ENCODE measurements around the gene BCLAF1.

The BCLAF1 gene

DNA sequence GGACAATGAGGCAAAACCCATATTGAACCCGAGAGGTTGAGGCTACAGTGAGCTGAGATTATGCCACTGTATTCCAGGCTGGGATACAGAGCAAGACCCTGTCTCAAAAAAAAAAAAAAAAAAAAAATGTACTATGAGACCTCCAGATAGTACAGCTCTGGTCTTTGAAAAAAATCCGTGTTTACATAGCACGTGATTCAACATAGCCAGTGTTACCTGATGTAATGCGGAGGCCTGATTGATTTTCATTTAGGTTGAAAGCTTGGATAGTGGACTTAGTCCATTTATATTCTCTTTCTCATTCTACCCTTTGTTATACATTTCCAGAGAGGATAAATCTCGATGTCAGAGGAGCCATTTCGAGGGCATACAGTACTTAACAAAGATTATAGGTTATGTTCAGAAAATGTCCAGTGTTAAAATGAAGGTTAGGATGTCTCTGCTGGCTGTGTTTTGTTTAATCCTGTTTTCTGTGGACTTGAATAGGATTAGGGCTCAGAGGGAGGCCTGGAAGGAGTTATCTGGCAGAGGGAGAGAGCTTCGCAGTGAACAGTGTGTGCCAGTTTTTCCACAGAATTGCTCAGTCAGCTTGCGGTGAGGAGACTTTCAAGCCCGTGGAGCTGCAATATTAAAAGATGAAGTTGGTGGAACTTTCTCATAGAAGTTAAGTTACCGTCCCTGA is 33.9 kb upstream of the BCLAF1 start:
- ATAC-seq = no peak
- no peak for TF ChIP-seq RARB (CRISPR knock-in tag; IDR thresholded peaks at IDR 0.05)
- TF ChIP-seq ZFP3 (CRISPR knock-in tag; IDR thresholded peaks at IDR 0.05) = no peak
- no peak for TF ChIP-seq TSHZ2 (CRISPR knock-in tag; IDR thresholded peaks at IDR 0.05)
- TF ChIP-seq ESRRG (CRISPR knock-in tag; IDR thresholded peaks at IDR 0.05) = no peak
- no peak for TF ChIP-seq ISL1 (CRISPR knock-in tag; IDR thresholded peaks at IDR 0.05)
- TF ChIP-seq, protein P1, sequence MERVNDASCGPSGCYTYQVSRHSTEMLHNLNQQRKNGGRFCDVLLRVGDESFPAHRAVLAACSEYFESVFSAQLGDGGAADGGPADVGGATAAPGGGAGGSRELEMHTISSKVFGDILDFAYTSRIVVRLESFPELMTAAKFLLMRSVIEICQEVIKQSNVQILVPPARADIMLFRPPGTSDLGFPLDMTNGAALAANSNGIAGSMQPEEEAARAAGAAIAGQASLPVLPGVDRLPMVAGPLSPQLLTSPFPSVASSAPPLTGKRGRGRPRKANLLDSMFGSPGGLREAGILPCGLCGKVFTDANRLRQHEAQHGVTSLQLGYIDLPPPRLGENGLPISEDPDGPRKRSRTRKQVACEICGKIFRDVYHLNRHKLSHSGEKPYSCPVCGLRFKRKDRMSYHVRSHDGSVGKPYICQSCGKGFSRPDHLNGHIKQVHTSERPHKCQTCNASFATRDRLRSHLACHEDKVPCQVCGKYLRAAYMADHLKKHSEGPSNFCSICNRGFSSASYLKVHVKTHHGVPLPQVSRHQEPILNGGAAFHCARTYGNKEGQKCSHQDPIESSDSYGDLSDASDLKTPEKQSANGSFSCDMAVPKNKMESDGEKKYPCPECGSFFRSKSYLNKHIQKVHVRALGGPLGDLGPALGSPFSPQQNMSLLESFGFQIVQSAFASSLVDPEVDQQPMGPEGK (CRISPR knock-in tag; IDR thresholded peaks at IDR 0.05; ENCODE audit: borderline replicate concordance) = no peak
- no peak for TF ChIP-seq ARNTL (CRISPR knock-in tag; IDR thresholded peaks at IDR 0.05; ENCODE audit: borderline replicate concordance, low read depth)
- no peak for TF ChIP-seq PPARA (CRISPR knock-in tag; IDR thresholded peaks at IDR 0.05; ENCODE audit: borderline replicate concordance)
- TF ChIP-seq OSR1 (CRISPR knock-in tag; IDR thresholded peaks at IDR 0.05) = no peak
- TF ChIP-seq SNAI2 (CRISPR knock-in tag; IDR thresholded peaks at IDR 0.05) = no peak
- TF ChIP-seq GLIS3 (CRISPR knock-in tag; IDR thresholded peaks at IDR 0.05) = no peak
- TF ChIP-seq CSDC2 (CRISPR knock-in tag; IDR thresholded peaks at IDR 0.05) = no peak
- no peak for TF ChIP-seq TCF4 (CRISPR knock-in tag; IDR thresholded peaks at IDR 0.05; ENCODE audit: borderline replicate concordance)
- TF ChIP-seq ZFP30 (CRISPR knock-in tag; IDR thresholded peaks at IDR 0.05) = no peak
- TF ChIP-seq, protein P2, sequence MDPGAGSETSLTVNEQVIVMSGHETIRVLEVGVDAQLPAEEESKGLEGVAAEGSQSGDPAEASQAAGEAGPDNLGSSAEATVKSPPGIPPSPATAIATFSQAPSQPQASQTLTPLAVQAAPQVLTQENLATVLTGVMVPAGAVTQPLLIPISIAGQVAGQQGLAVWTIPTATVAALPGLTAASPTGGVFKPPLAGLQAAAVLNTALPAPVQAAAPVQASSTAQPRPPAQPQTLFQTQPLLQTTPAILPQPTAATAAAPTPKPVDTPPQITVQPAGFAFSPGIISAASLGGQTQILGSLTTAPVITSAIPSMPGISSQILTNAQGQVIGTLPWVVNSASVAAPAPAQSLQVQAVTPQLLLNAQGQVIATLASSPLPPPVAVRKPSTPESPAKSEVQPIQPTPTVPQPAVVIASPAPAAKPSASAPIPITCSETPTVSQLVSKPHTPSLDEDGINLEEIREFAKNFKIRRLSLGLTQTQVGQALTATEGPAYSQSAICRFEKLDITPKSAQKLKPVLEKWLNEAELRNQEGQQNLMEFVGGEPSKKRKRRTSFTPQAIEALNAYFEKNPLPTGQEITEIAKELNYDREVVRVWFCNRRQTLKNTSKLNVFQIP (CRISPR knock-in tag; IDR thresholded peaks at IDR 0.05; ENCODE audit: borderline replicate concordance, low read depth) = no peak
- no peak for TF ChIP-seq BACH2 (CRISPR knock-in tag; IDR thresholded peaks at IDR 0.05; ENCODE audit: borderline replicate concordance)
- TF ChIP-seq ZNF70 (CRISPR knock-in tag; IDR thresholded peaks at IDR 0.05) = no peak

GRCh38 chr6:136319732-136320131 is 30.1 kb upstream of the BCLAF1 start:
- ATAC-seq = no peak
- no peak for TF ChIP-seq CSRNP3 (CRISPR knock-in tag; IDR thresholded peaks at IDR 0.05)
- no peak for TF ChIP-seq ISL1 (CRISPR knock-in tag; IDR thresholded peaks at IDR 0.05)
- no peak for TF ChIP-seq GLIS3 (CRISPR knock-in tag; IDR thresholded peaks at IDR 0.05)
- TF ChIP-seq ZNF8 (CRISPR knock-in tag; IDR thresholded peaks at IDR 0.05) = no peak
- TF ChIP-seq, protein P1 (CRISPR knock-in tag; IDR thresholded peaks at IDR 0.05; ENCODE audit: borderline replicate concordance) = no peak
- TF ChIP-seq TCF4 (CRISPR knock-in tag; IDR thresholded peaks at IDR 0.05; ENCODE audit: borderline replicate concordance) = no peak

GRCh38 chr6:136318676-136319075 is 29.0 kb upstream of the BCLAF1 start:
- TF ChIP-seq ZNF565 (CRISPR knock-in tag; conservative IDR thresholded peaks at IDR 0.05; ENCODE audit: low read depth) (no peak), BACH2 (CRISPR knock-in tag; IDR thresholded peaks at IDR 0.05; ENCODE audit: borderline replicate concordance) (no peak), ARNTL (CRISPR knock-in tag; IDR thresholded peaks at IDR 0.05; ENCODE audit: borderline replicate concordance, low read depth) (no peak), RARB (CRISPR knock-in tag; IDR thresholded peaks at IDR 0.05) (no peak), ZC3H10 (CRISPR knock-in tag; IDR thresholded peaks at IDR 0.05) (no peak)
- ATAC-seq = no peak
